ENCODE measurements around the gene CYP1A2.
"Not testable (repeated sequence)": the region's sequence is repeated elsewhere in the genome, so short reads cannot be mapped to it uniquely, and the experiment has no call there.

- not testable (repeated sequence) for TF ChIP-seq EZH2phosphoT487 (IDR thresholded peaks at IDR 0.05; ENCODE audit: insufficient read depth, low read depth); EZH2 (IDR thresholded peaks at IDR 0.05; ENCODE audit: insufficient read depth, poor library complexity, severe bottlenecking)
Measured at GRCh38 chr15:74729372-74729771, 19.3 kb upstream of the CYP1A2 start.

Measured in GM23248 (cell line).